ENCODE results near the gene BACE1.

DNA sequence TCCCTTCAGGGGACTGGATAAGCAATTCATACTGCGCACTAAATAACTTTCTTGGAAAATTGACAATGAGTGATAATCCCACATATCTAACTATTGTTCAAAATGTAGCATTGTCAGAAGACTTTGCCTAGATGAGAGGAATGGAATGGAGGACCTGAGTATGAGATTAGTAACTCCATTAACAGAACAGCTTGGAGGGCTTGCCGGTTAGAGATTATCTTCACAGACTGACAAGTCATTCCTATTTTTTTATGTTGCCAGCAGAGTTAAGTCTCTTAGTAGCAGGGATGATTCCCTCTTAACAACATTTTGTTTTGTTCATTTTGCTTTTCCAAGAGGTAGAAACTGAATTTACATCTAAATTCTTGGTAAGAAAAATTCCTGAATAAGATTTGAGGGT is 32.0 kb downstream of the BACE1 start:
- TF ChIP-seq CTCF (IDR thresholded peaks at IDR 0.05) (no peak), TCF12 (IDR thresholded peaks at IDR 0.05) (no peak), POLR2AphosphoS5 (IDR thresholded peaks at IDR 0.05; ENCODE audit: low read depth, low read length) (no peak), EP300 (IDR thresholded peaks at IDR 0.05; ENCODE audit: borderline replicate concordance in 1 of 2, low read depth in 1 of 2, low read length in 1 of 2) (no peak), GATA2 (CRISPR knock-in tag; IDR thresholded peaks at IDR 0.05) (no peak), RCOR1 (IDR thresholded peaks at IDR 0.05; ENCODE audit: low read length) (no peak), NFIC (IDR thresholded peaks at IDR 0.05; ENCODE audit: borderline replicate concordance) (no peak)
- TF ChIP-seq, protein P1, sequence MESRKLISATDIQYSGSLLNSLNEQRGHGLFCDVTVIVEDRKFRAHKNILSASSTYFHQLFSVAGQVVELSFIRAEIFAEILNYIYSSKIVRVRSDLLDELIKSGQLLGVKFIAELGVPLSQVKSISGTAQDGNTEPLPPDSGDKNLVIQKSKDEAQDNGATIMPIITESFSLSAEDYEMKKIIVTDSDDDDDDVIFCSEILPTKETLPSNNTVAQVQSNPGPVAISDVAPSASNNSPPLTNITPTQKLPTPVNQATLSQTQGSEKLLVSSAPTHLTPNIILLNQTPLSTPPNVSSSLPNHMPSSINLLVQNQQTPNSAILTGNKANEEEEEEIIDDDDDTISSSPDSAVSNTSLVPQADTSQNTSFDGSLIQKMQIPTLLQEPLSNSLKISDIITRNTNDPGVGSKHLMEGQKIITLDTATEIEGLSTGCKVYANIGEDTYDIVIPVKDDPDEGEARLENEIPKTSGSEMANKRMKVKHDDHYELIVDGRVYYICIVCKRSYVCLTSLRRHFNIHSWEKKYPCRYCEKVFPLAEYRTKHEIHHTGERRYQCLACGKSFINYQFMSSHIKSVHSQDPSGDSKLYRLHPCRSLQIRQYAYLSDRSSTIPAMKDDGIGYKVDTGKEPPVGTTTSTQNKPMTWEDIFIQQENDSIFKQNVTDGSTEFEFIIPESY (IDR thresholded peaks at IDR 0.05; ENCODE audit: borderline replicate concordance, low read depth) = no peak
- TF ChIP-seq, protein P2, sequence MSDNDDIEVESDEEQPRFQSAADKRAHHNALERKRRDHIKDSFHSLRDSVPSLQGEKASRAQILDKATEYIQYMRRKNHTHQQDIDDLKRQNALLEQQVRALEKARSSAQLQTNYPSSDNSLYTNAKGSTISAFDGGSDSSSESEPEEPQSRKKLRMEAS (IDR thresholded peaks at IDR 0.05; ENCODE audit: low read depth) = no peak

Measured in SK-N-SH (cell line).